Adrenal gland (tissue), 12 donors: ENCODE measurements around the gene SLC7A10. TPM values are rescaled to one million over a fixed set of nuclear protein-coding genes. Genes with fewer than 3 reads are reported as not detected.

Source experiments
- DNase-seq, 7 donors: peaks; one replicate each; pipeline ENCODE4 v3.0.0-alpha.2; 2019 to 2020
- H3K27ac ChIP-seq, 5 donors: fragments of 200-600 bp; sonication (generic) in 4 of 5; 1 replicate in 3 of 5; 2 replicates in 2 of 5; pipeline versions ENCODE4 v1.5.1 to v1.8.0; 2016 to 2020; ENCODE audit warnings: mild to moderate bottlenecking in 1 of 5
- H3K27me3 ChIP-seq: fragments of 200-600 bp; 2 replicates; pipeline ENCODE4 v1.8.0; 2021
- H3K36me3 ChIP-seq, 2 donors: fragments of 200-600 bp; replicated peaks in 1 of 2; 1 replicate in 1 of 2; 2 replicates in 1 of 2; pipeline versions ENCODE4 v1.5.1 to v1.8.0; 2018 to 2022
- H3K4me1 ChIP-seq, 2 donors: fragments of 200-600 bp; replicated peaks in 1 of 2; 1 replicate in 1 of 2; 2 replicates in 1 of 2; pipeline versions ENCODE4 v1.5.1 to v1.8.0; 2018 to 2021
- H3K4me3 ChIP-seq, 4 donors: fragments of 200-600 bp; sonication (generic) in 3 of 4; one replicate each; pipeline ENCODE4 v1.5.1; 2016 to 2018
- H3K9me3 ChIP-seq, 3 donors: fragments of 200-600 bp; sonication (generic) in 1 of 3; replicated peaks in 1 of 3; 1 replicate in 2 of 3; 2 replicates in 1 of 3; pipeline versions ENCODE4 v1.5.1 to v1.8.0; 2016 to 2021
- CTCF ChIP-seq, 6 experiments: fragments of 450-650 bp in 4 of 6; fragments of 200-600 bp in 2 of 6; sonication (generic) in 1 of 6; IDR thresholded peaks; 1 replicate in 5 of 6; 2 replicates in 1 of 6; pipeline versions ENCODE4 v1.5.1 to v1.8.0; 2016 to 2021; ENCODE audit warnings: antibody characterized with exemption in 6 of 6, mild to moderate bottlenecking in 2 of 6, moderate library complexity in 1 of 6
- POLR2A ChIP-seq, 2 donors: fragments of 450-650 bp; IDR thresholded peaks; one replicate each; pipeline ENCODE4 v1.6.1; 2017; ENCODE audit warnings: antibody characterized with exemption in 2 of 2, mild to moderate bottlenecking in 2 of 2, moderate library complexity in 1 of 2
- WGBS, 4 donors: extraction: QIAGEN DNeasy Blood & Tissue Kit in 2 of 4; methylation state at CpG; one replicate each; pipeline versions ENCODE4 v1.1.5 to v1.1.7; 2013 to 2017; 5-methylcytosine and 5-hydroxymethylcytosine counted together
- intact Hi-C, 2 donors: fragments of 100-400 bp; cut with DNase I; formaldehyde crosslinking; loops; one replicate each; pipeline versions ENCODE4 v1.14.1 to v1.15.0; 2022 to 2023
- polyA plus RNA-seq, 3 donors: library from polyadenylated mRNA; stranded (reverse); fragments of 200-250 nt in 2 of 3; fragments of 350-450 nt in 1 of 3; fragmentation: Illumina TruSeq in 1 of 3; extraction: RNeasy Lipid Tissue Mini Kit (QIAGEN cat#74804) in 1 of 3; gene quantifications; one replicate each; pipeline ENCODE4 v1.2.3, GENCODE V29; 2013 to 2014
- total RNA-seq, 9 donors: library from RNA; depleted of rRNA in 4 of 9; stranded (reverse); fragments of >200 nt in 4 of 9; fragments of 120-200 nt in 1 of 9; fragmentation: NEBNext Ultra II Directional in 1 of 9; extraction: Animal tissue kit (Norgen Biotek cat#: 25700) in 1 of 9; gene quantifications; one replicate each; pipeline versions ENCODE4 v1.1.0 to v1.2.4, GENCODE V29; 2013 to 2023
- donor health status: healthy with polysubstance abuse.
- donor health status: Bipolar disorder and iron deficiency.
- donor health status: DM: yes; HTN: yes; CAD: no.
- donor health status: DM: no; HTN: no; CAD: no.
- donor health status: DM: no; HTN: no; CAD: no.
- donor health status: DM: yes; HTN: yes; CAD: no.

Gene SLC7A10
- total and polyA plus RNA-seq, 12 donors = 0.14 to 9.3 (median 0.45) TPM; not detected in 4

DNA sequence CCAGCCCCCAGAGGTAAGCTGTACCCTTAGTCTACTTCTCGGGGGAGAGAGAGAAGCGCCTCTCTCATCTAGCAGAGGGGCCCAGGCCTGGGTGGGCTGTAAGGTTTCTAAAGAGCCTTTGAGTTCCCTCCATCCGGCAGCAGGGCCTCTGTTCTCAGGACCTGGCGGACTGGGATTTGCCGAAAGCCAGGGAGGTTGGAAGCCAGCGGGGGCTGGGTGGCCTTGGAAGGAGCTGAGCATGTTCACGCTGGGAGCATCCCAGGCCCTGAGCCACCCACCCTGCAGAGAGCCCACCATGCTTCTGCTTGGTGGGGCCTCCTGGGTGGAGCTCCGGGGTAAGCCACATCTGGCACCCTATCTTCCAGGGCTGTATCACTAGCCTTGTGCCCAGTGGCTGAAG is 7.8 kb downstream of the SLC7A10 start:
- TF ChIP-seq POLR2A (IDR thresholded peaks at IDR 0.05) = no peak
- no peak for TF ChIP-seq CTCF (IDR thresholded peaks at IDR 0.05)
- H3K36me3 ChIP-seq = no peaks in the 10 kb centered on the region
- intact Hi-C loops = no loop called here
- no peaks in the 10 kb centered on the region for H3K27me3 ChIP-seq
- H3K27ac ChIP-seq = no peak overlapping the region
- no peak for DNase-seq
- H3K9me3 ChIP-seq = no peaks in the 10 kb centered on the region
- H3K4me1 ChIP-seq = no peaks in the 10 kb centered on the region
- no peak overlapping the region for H3K4me3 ChIP-seq
- 74 to 91% (median 82%) methylated on average over 6 to 8 of the region's 8 CpGs for WGBS, 4 donors

- 68 to 80% (median 71%) methylated on average over 8 to 12 of the region's 12 CpGs for WGBS, 4 donors
- no peak for DNase-seq
- Histone ChIP-seq H3K9me3 (no peaks in the 10 kb centered on the region), H3K27ac (no peak overlapping the region), H3K4me3 (no peak overlapping the region), H3K36me3 (no peaks in the 10 kb centered on the region), H3K27me3 (no peaks in the 10 kb centered on the region), H3K4me1 (no peaks in the 10 kb centered on the region)
- intact Hi-C loops = no loop called here
- no peak for TF ChIP-seq POLR2A (IDR thresholded peaks at IDR 0.05)
- no peak for TF ChIP-seq CTCF (IDR thresholded peaks at IDR 0.05)
These were observed 9.3 kb downstream of the SLC7A10 start for GRCh38 chr19:33216198-33216830.

GRCh38 chr19:33215438-33216197 is 10.0 kb downstream of the SLC7A10 start:
- Histone ChIP-seq H3K36me3 (no peaks in the 10 kb centered on the region), H3K9me3 (no peaks in the 10 kb centered on the region), H3K4me3 (no peak overlapping the region), H3K27me3 (no peaks in the 10 kb centered on the region), H3K27ac (no peak overlapping the region), H3K4me1 (no peaks in the 10 kb centered on the region)
- 40 to 91% (median 86%) methylated on average over 1 to 19 of the region's 19 CpGs for WGBS, 4 donors
- intact Hi-C loops = no loop called here
- no peak for TF ChIP-seq CTCF (IDR thresholded peaks at IDR 0.05)
- TF ChIP-seq POLR2A (IDR thresholded peaks at IDR 0.05) = no peak
- no peak for DNase-seq

GRCh38 chr19:33214596-33214995 is 11.1 kb downstream of the SLC7A10 start:
- WGBS, 4 donors = 60 to 64% (median 62%) methylated on average over 6 of the region's 6 CpGs
- Histone ChIP-seq H3K9me3 (no peaks in the 10 kb centered on the region), H3K4me1 (no peaks in the 10 kb centered on the region), H3K4me3 (no peak overlapping the region), H3K36me3 (no peaks in the 10 kb centered on the region), H3K27me3 (no peaks in the 10 kb centered on the region), H3K27ac (no peak overlapping the region)
- intact Hi-C loops = no loop called here
- TF ChIP-seq CTCF (IDR thresholded peaks at IDR 0.05) (no peak), POLR2A (IDR thresholded peaks at IDR 0.05) (no peak)
- no peak for DNase-seq
